PC-3 (cell line): ENCODE data around the gene WDR86. TPM values are rescaled to one million over a fixed set of nuclear protein-coding genes. Genes with fewer than 3 reads are reported as not detected.

Source experiments
- ATAC-seq: fragments of 200-7000 bp; cut with Tn5 transposase; 2 replicates; pipeline ENCODE4 v1.9.1; 2020; ENCODE audit warnings: mild to moderate bottlenecking, moderate library complexity
- BruUV-seq: library from RNA; stranded (reverse); fragments of 400-500 nt; replicated peaks from 2 replicates; lab custom pipeline; 2021; lab: Mats Ljungman, UMichigan
- CTCF ChIA-PET: fragments of 300-600 bp; sonication (Branson Sonifier 250); formaldehyde crosslinking; loops from one replicate; lab custom pipeline; 2022; ENCODE audit warnings: antibody characterized with exemption; lab: Charles Lee
- POLR2A ChIA-PET: fragments of 300-600 bp; sonication (Branson Sonifier 250); formaldehyde crosslinking; loops from one replicate; lab custom pipeline; 2022; ENCODE audit warnings: antibody characterized with exemption; ENCODE audit not compliant: unreplicated experiment; lab: Charles Lee
- DNase-seq: peaks from one replicate; pipeline ENCODE4 v3.0.0-alpha.2; 2015
- H2AFZ ChIP-seq: fragments of 300-600 bp; sonication (generic); 2 replicates; pipeline ENCODE4 v1.6.0; 2016; ENCODE audit warnings: antibody characterized with exemption, low read length
- H3F3A ChIP-seq: fragments of 300-600 bp; sonication (generic); one replicate; pipeline ENCODE4 v1.6.0; 2017; ENCODE audit warnings: antibody characterized with exemption, low read length, control low read depth, mild to moderate bottlenecking; ENCODE audit not compliant: unreplicated experiment
- H3K27ac ChIP-seq: fragments of 300-600 bp; sonication (generic); 2 replicates; pipeline ENCODE4 v1.5.1; 2016; ENCODE audit warnings: mild to moderate bottlenecking, low read length
- H3K27me3 ChIP-seq: fragments of 300-600 bp; sonication (generic); 2 replicates; pipeline ENCODE4 v1.6.1; 2016; ENCODE audit warnings: low read length, mixed read lengths
- H3K36me3 ChIP-seq: fragments of 300-600 bp; sonication (generic); 2 replicates; pipeline ENCODE4 v1.6.1; 2016; ENCODE audit warnings: low read depth, mixed run types, low read length, mixed read lengths
- H3K4me1 ChIP-seq: fragments of 300-600 bp; sonication (generic); 2 replicates; pipeline ENCODE4 v1.5.1; 2016; ENCODE audit warnings: low read length; ENCODE audit not compliant: insufficient read depth
- H3K4me2 ChIP-seq: fragments of 300-600 bp; sonication (generic); 2 replicates; pipeline ENCODE4 v1.6.0; 2016; ENCODE audit warnings: low read length
- H3K4me3 ChIP-seq: fragments of 300-600 bp; sonication (generic); 2 replicates; pipeline ENCODE4 v1.5.1; 2016; ENCODE audit warnings: mild to moderate bottlenecking, low read length, mixed read lengths
- H3K79me2 ChIP-seq: fragments of 300-600 bp; sonication (generic); 2 replicates; pipeline ENCODE4 v1.6.1; 2017; ENCODE audit warnings: low read length, mixed read lengths
- H3K9ac ChIP-seq: fragments of 300-600 bp; sonication (generic); 2 replicates; pipeline ENCODE4 v1.6.0; 2016; ENCODE audit warnings: mild to moderate bottlenecking, low read length
- H3K9me2 ChIP-seq: fragments of 300-600 bp; sonication (generic); replicated peaks from 2 replicates; pipeline ENCODE4 v1.6.1; 2016; ENCODE audit warnings: mixed run types, low read length, mixed read lengths
- H3K9me3 ChIP-seq: fragments of 300-600 bp; sonication (generic); 2 replicates; pipeline ENCODE4 v1.6.1; 2016; ENCODE audit warnings: low read length, mixed read lengths
- H4K20me1 ChIP-seq: fragments of 300-600 bp; sonication (generic); 2 replicates; pipeline ENCODE4 v1.6.1; 2016; ENCODE audit warnings: low read length, mixed read lengths
- EZH2 ChIP-seq: fragments of 300-600 bp; sonication (generic); IDR thresholded peaks from one replicate; pipeline ENCODE4 v1.6.1; 2017; ENCODE audit warnings: antibody characterized with exemption, mild to moderate bottlenecking, low read length; ENCODE audit not compliant: unreplicated experiment
- EZH2phosphoT487 ChIP-seq: fragments of 300-600 bp; sonication (generic); IDR thresholded peaks from 2 replicates; pipeline ENCODE4 v1.6.1; 2018; ENCODE audit warnings: mild to moderate bottlenecking, antibody characterized with exemption, low read length, borderline replicate concordance
- intact Hi-C: fragments of 100-400 bp; cut with micrococcal nuclease; formaldehyde crosslinking; loops from 2 replicates; pipeline ENCODE4 v1.9.0; 2023
- total RNA-seq: library from RNA; depleted of rRNA; stranded (reverse); fragments of >200 nt; gene quantifications from 2 replicates; pipeline ENCODE4 v1.2.3, GENCODE V29; 2014
- TF ChIP-seq, protein P1 (sequence below): fragments of 300-600 bp; sonication (generic); conservative IDR thresholded peaks from 2 replicates; pipeline ENCODE4 v1.5.1; 2017; ENCODE audit warnings: antibody characterized with exemption, low read depth, mild to moderate bottlenecking, low read length

The WDR86 gene
- total RNA-seq, 1 experiment from 2014 or later = not detected

DNA sequence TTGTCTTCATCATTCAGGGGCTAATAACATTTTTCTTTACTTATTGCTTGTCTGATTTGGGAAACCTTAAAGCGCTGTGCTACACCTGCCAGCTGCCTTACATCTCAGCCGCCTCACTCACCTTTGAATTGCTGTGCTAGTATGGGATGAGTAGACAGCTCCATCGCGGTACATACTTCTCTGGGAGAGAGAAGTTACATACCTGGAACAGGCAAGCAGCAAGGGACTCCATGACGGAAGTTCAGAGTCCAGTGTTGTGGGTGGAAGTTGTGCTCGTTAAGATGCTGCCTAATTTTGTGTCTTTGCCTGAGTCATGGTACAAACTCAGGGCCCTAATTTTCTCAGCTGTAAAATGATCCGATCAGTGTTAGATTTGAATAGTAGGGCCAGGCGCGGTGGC lies 66.3 kb downstream of the WDR86 start:
- intact Hi-C loops = no loop called here
- H2AFZ ChIP-seq = no peak overlapping the region
- no peaks in the 10 kb centered on the region for H3F3A ChIP-seq
- ChIA-PET POLR2A (no interaction called here), CTCF (no interaction called here)
- no TSS peak for BruUV-seq
- H4K20me1 ChIP-seq = no peaks in the 10 kb centered on the region
- H3K27ac ChIP-seq = no peak overlapping the region
- no peak overlapping the region for H3K9ac ChIP-seq
- no peaks in the 10 kb centered on the region for H3K9me2 ChIP-seq
- H3K4me1 ChIP-seq = peaks cover 9% of the 10 kb centered on the region
- H3K36me3 ChIP-seq = peaks cover 17% of the 10 kb centered on the region; the same call in 1 of the 2 replicates
- TF ChIP-seq, protein P1, sequence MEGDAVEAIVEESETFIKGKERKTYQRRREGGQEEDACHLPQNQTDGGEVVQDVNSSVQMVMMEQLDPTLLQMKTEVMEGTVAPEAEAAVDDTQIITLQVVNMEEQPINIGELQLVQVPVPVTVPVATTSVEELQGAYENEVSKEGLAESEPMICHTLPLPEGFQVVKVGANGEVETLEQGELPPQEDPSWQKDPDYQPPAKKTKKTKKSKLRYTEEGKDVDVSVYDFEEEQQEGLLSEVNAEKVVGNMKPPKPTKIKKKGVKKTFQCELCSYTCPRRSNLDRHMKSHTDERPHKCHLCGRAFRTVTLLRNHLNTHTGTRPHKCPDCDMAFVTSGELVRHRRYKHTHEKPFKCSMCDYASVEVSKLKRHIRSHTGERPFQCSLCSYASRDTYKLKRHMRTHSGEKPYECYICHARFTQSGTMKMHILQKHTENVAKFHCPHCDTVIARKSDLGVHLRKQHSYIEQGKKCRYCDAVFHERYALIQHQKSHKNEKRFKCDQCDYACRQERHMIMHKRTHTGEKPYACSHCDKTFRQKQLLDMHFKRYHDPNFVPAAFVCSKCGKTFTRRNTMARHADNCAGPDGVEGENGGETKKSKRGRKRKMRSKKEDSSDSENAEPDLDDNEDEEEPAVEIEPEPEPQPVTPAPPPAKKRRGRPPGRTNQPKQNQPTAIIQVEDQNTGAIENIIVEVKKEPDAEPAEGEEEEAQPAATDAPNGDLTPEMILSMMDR = no peak
- no peaks in the 10 kb centered on the region for H3K9me3 ChIP-seq
- H3K27me3 ChIP-seq = no peaks in the 10 kb centered on the region
- H3K4me3 ChIP-seq = no peak overlapping the region
- H3K4me2 ChIP-seq = no peak overlapping the region
- ATAC-seq (no peak), DNase-seq (no peak)
- peaks cover 19% of the 10 kb centered on the region for H3K79me2 ChIP-seq

DNA sequence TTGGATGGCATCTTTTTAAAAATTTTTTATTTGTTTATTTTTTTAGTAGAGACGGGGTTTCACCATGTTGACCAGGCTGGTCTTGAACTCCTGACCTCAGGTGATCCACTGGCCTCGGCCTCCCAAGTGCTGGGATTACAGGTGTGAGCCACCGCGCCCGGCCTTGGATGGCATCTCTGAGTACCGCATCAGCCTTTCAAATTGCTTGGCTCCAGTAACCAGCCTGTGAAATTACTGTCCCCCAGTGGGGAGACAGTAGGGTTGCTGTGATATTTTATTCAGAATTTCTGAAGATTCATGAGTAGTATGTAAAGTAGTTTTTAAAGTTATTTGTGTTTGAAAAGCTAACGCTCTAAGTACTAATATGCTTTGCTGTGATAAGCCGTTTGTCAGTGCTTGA lies 67.0 kb downstream of the WDR86 start:
- intact Hi-C loops = no loop called here
- Histone ChIP-seq H3K4me3 (peak overlapping the region; percentile 89), H3K79me2 (peaks cover 19% of the 10 kb centered on the region), H3K4me1 (peaks cover 9% of the 10 kb centered on the region), H2AFZ (0 out of 2 replicates have a peak overlapping the region, but pooled peaks have one; percentile 79), H3K27ac (no peak overlapping the region), H4K20me1 (no peaks in the 10 kb centered on the region), H3K9me3 (no peaks in the 10 kb centered on the region), H3K9me2 (no peaks in the 10 kb centered on the region), H3K27me3 (no peaks in the 10 kb centered on the region), H3F3A (no peaks in the 10 kb centered on the region), H3K36me3 (peaks cover 15% of the 10 kb centered on the region; the same call in 1 of the 2 replicates), H3K9ac (peak overlapping the region; percentile 80), H3K4me2 (peak overlapping the region; percentile 91)
- DNase-seq (no peak), ATAC-seq (no peak)
- TF ChIP-seq, protein P1 = no peak
- no peak for TF ChIP-seq EZH2
- TF ChIP-seq EZH2phosphoT487 = no peak
- POLR2A ChIA-PET = no interaction called here
- CTCF ChIA-PET = no interaction called here
- no TSS peak for BruUV-seq

DNA sequence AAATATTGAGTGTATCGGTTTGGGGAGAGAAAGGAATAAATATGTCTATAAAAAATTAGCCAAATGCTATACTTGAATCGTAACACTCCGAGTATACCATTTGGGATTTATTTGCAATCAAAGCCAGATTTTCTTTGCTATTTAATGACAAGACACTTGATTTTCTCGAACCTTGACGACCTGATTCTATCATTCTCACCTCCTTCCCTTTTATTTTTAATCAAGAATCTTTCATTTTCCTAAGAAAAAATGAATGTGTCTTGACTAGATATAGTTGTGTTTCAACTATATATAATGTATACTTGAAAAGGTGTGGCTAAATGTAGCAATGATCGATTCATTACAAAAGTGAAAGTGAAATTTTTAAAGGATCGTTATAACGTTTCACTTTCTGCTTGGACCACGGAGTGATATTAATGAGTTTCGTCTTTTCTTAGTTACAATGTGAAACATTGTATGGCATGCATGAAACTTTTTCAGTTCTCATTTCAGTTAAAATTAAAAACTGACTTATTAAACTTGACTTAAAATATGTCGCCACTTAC lies 67.7 kb downstream of the WDR86 start:
- Histone ChIP-seq H3K9me2 (no peaks in the 10 kb centered on the region), H4K20me1 (no peaks in the 10 kb centered on the region), H3K4me1 (peaks cover 9% of the 10 kb centered on the region), H2AFZ (peak overlapping the region; percentile 79), H3F3A (no peaks in the 10 kb centered on the region), H3K9me3 (no peaks in the 10 kb centered on the region), H3K27ac (no peak overlapping the region), H3K9ac (peak overlapping the region; percentile 80), H3K36me3 (peaks cover 13% of the 10 kb centered on the region; the same call in 1 of the 2 replicates), H3K27me3 (no peaks in the 10 kb centered on the region), H3K4me3 (peak overlapping the region; percentile 89), H3K4me2 (peak overlapping the region; percentile 91), H3K79me2 (peaks cover 19% of the 10 kb centered on the region)
- ATAC-seq = no peak
- intact Hi-C loops = no loop called here
- POLR2A ChIA-PET = no interaction called here
- BruUV-seq = TSS peak; percentile 74
- TF ChIP-seq EZH2 (no peak), EZH2phosphoT487 (no peak)
- TF ChIP-seq, protein P1 = no peak
- CTCF ChIA-PET = interaction anchor here (0.6 to 1.0 kb wide), 2 partner anchors 33 to 178 kb away, joined by 3 to 5 read pairs; partner anchors contain the start of gene RHEB
- no peak for DNase-seq
